ENCODE results near the gene RAP1GAP2.

GRCh38 chr17:3036800-3037199 lies 240.6 kb downstream of the RAP1GAP2 start:
- TF ChIP-seq POLR2AphosphoS5 (IDR thresholded peaks at IDR 0.05; ENCODE audit: low read depth, low read length) (no peak), POLR2A (IDR thresholded peaks at IDR 0.05; ENCODE audit: low read depth, low read length) (no peak), TAF1 (IDR thresholded peaks at IDR 0.05; ENCODE audit: low read depth, low read length) (no peak)
